GM08714 (cell line): ENCODE data around the gene ZDHHC11.
"Not testable (repeated sequence)": the region's sequence is repeated elsewhere in the genome, so short reads cannot be mapped to it uniquely, and the experiment has no call there.

ENCODE experiments used
- H3K4me3 ChIP-seq: fragments of 200-500 bp; sonication (Bioruptor generic); 2 replicates; pipeline ENCODE4 v1.5.1; 2014; ENCODE audit warnings: mild to moderate bottlenecking, low read length, inconsistent platforms

The ZDHHC11 gene

DNA sequence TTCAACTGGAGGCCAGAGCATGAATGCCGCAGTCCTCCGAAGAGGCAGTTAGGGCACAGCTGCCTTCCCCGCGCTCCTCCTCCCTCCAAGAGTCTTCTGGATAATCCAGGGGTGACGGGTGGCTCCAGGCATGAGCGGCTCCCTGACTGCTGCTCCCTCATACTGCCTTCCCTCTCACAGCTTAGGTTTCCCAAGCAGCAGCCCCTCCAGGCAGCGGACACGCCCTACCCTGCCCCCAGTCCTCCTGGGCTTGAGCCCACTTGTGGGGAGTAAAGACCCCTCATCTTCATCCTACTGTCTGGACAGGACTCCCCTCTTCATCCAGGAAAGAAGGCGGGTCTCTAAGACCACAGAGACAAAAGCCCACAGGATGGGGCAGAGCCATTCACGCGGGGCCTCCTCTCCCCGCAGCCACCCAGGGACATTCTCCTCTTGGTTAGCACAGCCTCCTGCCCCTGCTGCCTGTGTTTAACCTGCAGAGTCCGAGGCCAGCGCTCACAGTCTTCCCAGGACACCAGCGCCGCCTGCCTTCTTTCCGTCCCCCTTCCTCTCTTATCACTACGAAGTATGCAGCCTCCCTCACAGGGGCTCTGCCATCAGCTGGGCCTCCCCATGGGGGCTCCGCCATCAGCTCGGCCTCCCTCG, 5.6 kb downstream of the ZDHHC11 start:
- H3K4me3 ChIP-seq, result not testable (repeated sequence)

DNA sequence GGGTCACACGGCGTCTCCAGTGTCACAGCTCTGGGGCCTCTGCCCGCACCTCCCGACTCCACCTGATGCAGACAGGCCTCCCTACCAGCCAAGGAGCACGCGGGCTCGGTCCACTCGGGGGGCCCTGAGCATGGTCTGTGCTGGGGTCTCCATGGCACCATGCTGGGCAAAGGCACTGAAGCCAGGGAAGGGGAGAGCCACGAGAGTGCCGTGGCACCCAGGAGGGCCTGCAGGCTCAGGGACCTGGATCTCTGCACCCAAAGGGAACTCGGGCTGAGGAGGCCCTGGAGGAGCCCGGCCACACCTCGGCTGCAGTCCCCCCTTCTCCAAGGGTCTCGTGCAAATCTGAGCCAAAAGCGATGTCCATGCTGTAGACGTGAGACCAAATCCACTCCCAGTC, 6.4 kb downstream of the ZDHHC11 start:
- not testable (repeated sequence) for H3K4me3 ChIP-seq

GRCh38 chr5:843926-844325, 6.9 kb downstream of the ZDHHC11 start:
- not testable (repeated sequence) for H3K4me3 ChIP-seq

DNA sequence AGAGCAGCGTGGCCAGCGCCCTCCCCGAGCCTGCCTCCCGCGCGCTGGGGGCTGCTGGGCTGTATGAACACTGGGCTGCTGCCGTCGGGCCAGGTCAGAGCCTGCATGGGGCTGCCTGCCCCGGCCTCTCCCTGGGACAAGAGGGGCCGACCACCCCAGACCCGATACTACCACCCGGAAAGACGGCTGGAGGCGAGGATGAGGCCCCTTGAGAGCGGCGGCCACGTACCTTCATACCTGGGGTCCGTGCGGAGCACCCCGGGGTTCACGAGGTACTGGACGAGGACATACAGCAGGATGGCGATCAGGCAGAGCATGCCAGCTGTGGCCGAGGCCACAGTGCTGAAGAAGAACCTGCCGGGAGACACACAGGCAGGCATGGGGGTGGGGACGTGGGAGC, 7.4 kb downstream of the ZDHHC11 start:
- H3K4me3 ChIP-seq, result not testable (repeated sequence)

GRCh38 chr5:842402-843221, 8.2 kb downstream of the ZDHHC11 start:
- H3K4me3 ChIP-seq, result not testable (repeated sequence)

DNA sequence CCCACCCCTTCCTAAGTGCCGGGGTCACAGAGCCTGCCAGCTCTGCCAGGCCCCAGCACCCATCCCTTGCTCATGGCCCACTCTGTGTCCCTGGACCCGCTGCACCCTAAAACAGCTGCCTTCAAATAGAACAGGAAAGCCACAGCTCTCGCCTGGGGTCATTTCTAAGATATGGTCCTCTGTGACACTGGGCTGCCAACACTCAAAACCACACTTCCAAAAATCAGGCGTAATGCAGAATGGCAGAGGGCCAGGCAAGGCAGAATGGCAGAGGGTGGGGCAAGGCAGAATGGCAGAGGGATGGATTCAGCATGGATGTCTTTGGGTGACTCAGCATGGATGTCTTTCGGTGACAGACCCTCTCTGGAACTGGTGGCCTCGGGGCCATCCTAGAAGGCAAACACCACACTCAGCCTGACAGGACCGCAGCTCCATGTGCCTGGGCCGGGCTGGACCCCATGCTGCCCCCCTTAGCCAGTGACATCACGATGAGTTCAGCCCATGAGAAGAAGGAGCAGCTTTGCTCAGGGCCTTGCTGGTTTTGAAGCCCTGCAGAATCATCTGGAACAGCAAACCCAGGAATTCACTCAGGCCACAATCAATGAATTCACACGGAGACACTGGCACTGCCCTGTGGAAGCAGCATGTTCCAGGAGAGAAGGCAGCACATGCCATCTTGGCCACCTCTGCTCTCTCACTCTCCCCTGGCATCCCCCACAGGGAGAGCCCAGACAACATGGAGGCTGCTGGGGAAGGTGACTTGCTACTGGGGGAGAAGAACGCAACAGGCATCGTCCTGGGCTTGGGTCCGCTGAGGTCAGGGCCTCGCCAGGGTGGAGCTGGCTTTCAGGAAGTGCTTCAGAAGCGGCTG, 9.0 kb downstream of the ZDHHC11 start:
- H3K4me3 ChIP-seq, result not testable (repeated sequence)

- not testable (repeated sequence) for H3K4me3 ChIP-seq
These were observed 9.8 kb downstream of the ZDHHC11 start for GRCh38 chr5:840974-841435.

- H3K4me3 ChIP-seq, result not testable (repeated sequence)
These were observed 10.4 kb downstream of the ZDHHC11 start for GRCh38 chr5:840118-840973.

- H3K4me3 ChIP-seq, result not testable (repeated sequence)
These were observed 12.3 kb downstream of the ZDHHC11 start for GRCh38 chr5:838431-838851.

GRCh38 chr5:837621-838121, 13.1 kb downstream of the ZDHHC11 start:
- not testable (repeated sequence) for H3K4me3 ChIP-seq

DNA sequence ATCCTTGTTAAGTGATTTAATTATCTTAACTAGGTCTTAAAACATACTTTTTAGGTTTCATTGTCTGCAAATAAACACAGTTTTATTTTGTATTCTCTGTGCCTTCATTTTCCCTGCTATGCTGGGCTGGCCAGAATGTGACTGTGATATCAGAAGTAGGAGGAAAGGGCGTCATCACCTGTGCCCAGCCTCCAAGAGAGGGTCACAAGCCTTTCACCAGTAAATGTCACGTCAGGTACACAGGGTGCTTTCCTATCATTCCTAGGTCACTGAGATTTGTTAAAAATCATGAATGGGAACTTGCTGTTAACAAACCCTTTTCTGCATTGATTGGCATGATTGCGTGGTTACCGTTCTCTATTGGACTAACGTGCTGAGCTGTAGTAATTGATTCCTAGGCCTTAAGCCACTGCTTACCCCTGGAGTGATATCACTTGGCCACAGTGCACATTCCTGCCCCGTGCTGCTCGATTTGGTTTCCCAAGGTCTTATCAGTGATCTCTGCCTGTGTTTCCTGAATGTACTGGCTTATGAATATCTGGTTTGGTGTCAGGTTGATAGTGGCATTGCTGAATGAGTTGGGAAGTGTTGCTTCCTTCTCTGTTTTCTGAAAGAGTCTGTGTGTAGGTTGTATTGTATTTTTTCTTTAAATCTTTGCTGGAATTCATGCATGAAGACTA, 14.7 kb downstream of the ZDHHC11 start:
- not testable (repeated sequence) for H3K4me3 ChIP-seq

DNA sequence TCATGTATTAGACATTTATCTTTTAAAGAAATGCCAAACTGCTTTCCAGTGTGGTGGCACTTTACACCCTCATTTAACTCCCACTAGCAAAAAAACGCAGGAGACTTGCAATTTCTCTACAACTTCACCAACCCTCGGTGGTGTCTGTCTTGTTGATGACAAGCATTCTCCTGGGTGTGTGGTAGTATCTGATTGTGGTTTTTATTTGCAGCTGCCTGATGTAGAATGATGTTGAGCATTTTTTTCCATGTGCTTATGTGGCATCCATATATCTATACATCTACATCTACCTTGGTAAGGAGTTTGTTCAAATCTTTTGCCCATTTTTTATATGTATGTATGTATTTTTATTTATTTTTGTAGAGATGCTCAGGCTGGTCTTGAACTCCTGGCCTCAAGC, 16.8 kb downstream of the ZDHHC11 start:
- H3K4me3 ChIP-seq, result not testable (repeated sequence)

DNA sequence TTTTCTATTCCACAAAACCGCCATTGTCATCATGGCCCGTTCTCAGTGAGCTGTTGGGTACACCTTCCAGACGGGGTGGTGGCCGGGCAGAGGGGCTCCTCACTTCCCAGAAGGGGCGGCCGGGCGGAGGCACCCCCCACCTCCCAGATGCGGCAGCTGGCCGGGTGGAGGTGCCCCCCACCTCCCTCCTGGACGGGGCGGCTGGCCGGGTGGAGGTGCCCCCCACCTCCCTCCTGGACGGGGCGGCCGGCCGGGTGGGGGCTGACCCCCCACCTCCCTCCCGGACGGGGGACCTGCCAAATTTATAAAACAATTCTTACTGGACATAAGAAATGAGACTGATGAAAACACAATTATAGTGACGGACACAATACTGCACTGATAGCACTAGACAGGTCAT, 22.6 kb downstream of the ZDHHC11 start:
- not testable (repeated sequence) for H3K4me3 ChIP-seq

- H3K4me3 ChIP-seq, result not testable (repeated sequence)
These were observed 25.2 kb downstream of the ZDHHC11 start for GRCh38 chr5:825544-825943.
